ENCODE results near the gene PPP1R8. TPM values are rescaled to one million over a fixed set of nuclear protein-coding genes. Genes with fewer than 3 reads are reported as not detected.
"Not testable (repeated sequence)": the region's sequence is repeated elsewhere in the genome, so short reads cannot be mapped to it uniquely, and the experiment has no call there.

Gene PPP1R8
- total RNA-seq, 1 donor from 2014 or later, result 23.9 TPM

DNA sequence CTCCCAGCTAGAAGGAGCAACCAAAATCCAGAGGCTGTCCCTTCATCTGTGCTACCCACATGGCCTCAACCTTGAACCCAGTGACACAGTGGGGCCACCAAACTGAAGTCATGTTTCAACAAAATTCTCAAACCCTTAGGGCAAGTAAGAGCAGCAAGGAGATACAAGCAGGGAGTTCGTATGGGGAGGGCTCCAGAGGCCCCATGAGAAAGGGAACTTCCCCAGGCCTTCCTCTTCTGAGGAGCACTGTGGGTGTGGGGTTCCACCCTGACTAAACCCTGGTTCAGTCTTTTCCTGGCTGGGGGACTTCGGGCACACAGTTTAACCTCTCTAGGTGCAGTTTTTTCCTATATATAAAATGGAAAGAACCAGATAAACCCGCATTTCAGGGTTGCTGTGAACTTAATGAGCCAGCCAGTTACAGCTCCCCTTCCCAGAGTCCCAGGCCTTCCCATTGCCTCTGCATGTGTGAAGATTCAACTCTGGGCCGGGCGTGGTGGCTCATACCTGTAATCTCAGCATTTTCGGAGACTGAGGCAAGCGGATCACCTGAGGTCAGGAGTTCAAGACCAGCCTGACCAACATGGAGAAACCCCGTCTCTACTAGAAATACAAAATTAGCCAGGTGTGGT lies 33.8 kb downstream of the PPP1R8 start:
- no peak for DNase-seq (ENCODE audit: missing footprints)

GRCh38 chr1:27865821-27866220 lies 35.2 kb downstream of the PPP1R8 start:
- DNase-seq (ENCODE audit: missing footprints) (no peak), ATAC-seq (no peak)
- intact Hi-C loops (cut with DNase I), result no loop called here

More for the DNA sequence above, 33.8 kb downstream of the PPP1R8 start:
- ATAC-seq, result peak; percentile 60
- intact Hi-C loops (cut with DNase I), result no loop called here

DNA sequence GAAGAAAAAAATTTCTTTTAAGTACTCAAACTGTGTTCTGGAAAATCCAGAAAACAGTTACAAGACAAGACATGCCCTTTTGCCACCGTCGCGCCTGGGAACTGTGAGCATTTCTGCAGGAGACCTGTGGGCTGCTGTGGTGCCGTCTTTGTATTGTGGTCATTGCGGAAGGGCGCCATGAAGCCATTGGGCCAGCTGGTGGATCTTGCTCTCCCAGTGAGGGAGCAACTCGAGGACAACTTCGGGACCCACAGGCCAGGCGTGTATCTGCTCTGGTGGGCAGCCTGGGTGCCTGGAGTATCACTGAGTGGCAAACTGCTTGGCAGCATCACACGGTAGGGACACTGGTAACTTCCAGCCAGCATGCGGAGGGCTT lies 38.0 kb downstream of the PPP1R8 start:
- ATAC-seq (no peak), DNase-seq (ENCODE audit: missing footprints) (no peak)
- intact Hi-C loops (cut with DNase I), result no loop called here

DNA sequence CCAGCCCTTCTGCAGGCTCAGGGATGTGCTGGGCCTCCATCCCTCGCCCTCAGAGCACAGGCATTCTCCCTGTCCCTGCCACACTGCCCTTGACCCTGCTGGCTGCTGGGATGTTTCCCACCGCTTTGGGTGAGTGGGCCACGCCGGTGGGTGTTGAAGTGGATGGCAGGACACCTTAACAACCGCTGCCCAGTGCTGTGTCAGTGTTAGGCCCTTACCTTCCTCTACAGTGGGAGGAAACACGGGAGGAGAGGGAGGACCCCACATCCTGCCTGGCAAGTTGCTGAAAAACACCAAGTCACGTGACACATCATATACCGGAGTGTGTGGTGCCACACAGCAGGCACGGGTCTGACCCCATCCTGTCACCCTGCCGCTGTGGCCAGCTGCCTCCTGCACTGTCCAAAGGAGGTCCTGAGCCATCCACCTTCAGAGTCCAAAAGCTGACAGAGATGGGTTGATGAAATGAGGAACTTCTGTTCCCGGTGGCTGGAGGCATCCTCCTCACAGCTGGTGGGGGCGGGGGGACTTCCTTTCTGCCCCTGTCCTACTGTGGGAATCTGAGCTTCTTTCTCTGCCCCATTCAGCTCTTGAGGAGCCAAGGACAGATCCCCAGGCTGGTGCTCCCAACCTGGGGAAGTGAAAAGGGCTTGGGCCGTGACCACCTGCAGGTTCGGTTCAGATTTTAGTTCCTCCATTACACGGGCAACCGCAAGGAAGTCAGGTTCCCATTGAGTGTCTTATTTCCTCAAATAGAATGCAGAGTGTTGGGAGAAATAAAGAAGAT lies 38.5 kb downstream of the PPP1R8 start:
- intact Hi-C loops (cut with DNase I), result no loop called here
- ATAC-seq, result peak; percentile 34
- peak; percentile 68 for DNase-seq (ENCODE audit: missing footprints)

GRCh38 chr1:27869719-27870085 lies 39.1 kb downstream of the PPP1R8 start:
- intact Hi-C loops (cut with DNase I), result no loop called here
- no peak for ATAC-seq
- DNase-seq (ENCODE audit: missing footprints), result no peak

GRCh38 chr1:27871076-27871475 lies 40.5 kb downstream of the PPP1R8 start:
- ATAC-seq; DNase-seq (ENCODE audit: missing footprints); intact Hi-C loops (cut with DNase I): not testable (repeated sequence)

GRCh38 chr1:27872059-27872801 lies 41.6 kb downstream of the PPP1R8 start, which contains the start of gene THEMIS2:
Gene THEMIS2, plus strand, starts transcription at chr1:27872544. Its CDS starts 28 bp downstream, at chr1:27872572.
- DNase-seq (ENCODE audit: missing footprints), result peak; percentile 91
- intact Hi-C loops (cut with DNase I), result no loop called here
- peak; percentile 74 for ATAC-seq

DNA sequence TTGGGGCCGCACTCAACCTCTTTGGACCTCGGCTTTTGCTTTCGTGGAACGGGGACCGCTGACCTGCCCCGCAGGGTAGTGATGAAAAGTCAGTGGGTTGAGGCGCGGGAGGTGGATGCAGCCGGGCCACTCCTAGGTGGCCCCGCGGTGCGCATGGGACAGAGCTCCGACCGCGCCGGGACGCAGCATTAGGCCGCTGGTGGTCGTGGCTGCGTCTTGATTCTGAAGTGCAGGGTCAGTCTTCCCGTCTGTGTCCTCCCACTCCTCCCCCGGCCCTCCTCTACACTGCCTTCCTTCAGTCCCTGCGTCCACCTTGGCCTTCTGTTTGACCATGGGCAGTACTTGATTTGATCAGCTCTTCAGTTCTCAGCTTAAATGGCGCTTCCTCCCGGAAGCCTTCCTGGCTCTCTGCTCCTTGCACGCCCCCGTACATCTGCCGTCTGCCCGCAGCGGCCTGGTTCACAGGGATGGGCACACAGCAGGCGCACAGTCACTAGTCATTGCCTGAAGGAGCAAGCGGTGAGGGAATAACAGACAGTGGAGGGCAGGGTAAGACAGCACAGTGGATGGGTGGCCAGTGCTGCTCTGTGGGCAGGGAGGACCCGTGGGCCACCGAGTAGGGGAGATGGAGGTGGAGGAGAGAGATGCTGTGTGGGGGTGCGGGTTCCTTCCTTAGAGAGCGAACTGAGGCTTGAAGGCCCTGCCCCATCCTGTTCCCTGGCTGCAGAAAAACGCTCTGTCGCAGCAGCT lies 42.4 kb downstream of the PPP1R8 start:
- intact Hi-C loops (cut with DNase I), result no loop called here
- ATAC-seq (peak; percentile 7), DNase-seq (ENCODE audit: missing footprints) (no peak)

DNA sequence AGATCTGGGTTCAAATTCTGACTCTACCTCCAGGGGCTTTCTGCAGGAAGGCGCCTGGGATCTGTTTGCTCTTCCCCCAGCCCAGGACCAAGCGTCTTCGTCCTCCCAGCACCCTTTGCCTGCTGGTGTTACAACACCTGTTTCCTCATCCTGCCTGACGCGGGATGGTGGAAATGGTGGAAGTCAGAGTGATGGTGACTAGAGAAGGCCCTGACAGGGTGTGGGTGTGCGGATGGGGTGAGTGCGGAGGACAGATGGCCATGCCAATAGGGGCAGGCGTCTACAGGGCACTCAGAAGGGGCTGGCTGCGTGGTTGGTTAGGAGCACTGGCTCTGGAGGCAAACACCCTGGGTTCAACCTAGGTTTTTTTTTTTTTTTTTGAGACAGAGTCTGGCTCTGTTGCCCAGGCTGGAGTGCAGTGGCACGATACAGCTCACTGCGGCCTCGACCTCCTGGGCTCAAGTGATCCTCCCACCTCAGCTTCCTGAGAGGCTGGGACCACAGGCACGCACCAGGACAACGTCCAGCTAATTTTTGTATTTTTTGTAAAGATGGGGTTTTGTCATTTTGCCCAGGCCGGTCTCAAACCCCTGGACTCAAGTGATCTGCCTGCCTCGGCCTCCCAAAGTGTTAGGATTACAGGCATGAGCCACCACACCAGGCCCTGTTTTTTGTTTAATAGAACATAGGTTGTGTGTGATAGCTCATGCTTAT lies 43.2 kb downstream of the PPP1R8 start:
- ATAC-seq (peak; percentile 26), DNase-seq (ENCODE audit: missing footprints) (peak; percentile 85)
- intact Hi-C loops (cut with DNase I), result no loop called here

DNA sequence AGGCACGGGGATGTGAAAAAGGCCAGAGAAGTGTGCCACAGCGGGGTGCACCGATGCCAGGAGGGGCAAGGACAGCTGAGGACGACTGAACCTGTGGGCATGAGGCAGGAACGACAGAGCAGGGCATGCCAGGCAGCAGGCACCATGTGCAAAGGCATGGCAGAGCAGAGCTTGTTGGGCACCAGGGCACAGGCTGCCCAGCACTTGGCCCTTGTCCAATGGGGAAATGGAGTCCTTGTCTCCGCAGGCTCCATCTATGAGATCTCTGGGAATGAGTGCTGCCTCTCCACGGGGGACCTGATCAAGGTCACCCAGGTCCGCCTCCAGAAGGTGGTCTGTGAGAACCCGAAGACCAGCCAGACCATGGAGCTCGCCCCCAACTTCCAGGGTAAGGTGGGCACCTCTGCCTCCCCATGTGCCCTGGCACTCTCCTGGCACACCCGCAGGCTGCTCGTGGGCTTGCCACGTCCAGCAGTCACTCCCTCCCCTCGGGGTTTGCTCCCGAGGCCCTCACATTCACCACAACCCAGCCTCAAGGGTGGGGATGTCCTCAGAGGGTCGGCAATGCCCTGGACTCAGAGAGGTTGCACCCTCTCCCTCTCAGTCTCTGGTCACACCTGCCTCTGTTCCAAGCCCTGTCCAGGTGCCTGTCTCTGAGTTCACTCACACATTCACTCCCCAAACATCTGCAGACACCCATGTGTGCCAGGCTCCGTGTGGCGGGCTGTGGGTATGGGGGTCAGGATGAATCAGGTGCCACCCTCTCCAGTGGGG lies 45.9 kb downstream of the PPP1R8 start:
- DNase-seq (ENCODE audit: missing footprints) (no peak), ATAC-seq (no peak)
- intact Hi-C loops (cut with DNase I), result no loop called here

DNA sequence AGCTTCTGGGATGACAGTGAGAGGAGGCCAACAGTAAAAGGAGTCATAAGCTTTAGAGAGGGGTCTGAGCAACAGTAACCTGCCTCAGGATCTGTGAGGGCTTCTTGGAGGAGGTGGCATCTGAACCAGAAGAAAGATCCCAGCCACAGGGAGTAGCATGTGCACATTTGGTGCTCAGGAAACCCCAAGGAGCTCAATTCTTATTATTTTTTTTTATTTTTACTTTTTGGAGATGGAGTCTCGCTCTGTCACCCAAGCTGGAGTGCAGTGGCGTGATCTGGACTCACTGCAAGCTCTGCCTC lies 46.5 kb downstream of the PPP1R8 start:
- intact Hi-C loops (cut with DNase I), result no loop called here
- DNase-seq (ENCODE audit: missing footprints) (no peak), ATAC-seq (no peak)

- intact Hi-C loops (cut with DNase I), result no loop called here
- DNase-seq (ENCODE audit: missing footprints), result no peak
- no peak for ATAC-seq
These were observed 47.5 kb downstream of the PPP1R8 start for GRCh38 chr1:27878039-27878438.

DNA sequence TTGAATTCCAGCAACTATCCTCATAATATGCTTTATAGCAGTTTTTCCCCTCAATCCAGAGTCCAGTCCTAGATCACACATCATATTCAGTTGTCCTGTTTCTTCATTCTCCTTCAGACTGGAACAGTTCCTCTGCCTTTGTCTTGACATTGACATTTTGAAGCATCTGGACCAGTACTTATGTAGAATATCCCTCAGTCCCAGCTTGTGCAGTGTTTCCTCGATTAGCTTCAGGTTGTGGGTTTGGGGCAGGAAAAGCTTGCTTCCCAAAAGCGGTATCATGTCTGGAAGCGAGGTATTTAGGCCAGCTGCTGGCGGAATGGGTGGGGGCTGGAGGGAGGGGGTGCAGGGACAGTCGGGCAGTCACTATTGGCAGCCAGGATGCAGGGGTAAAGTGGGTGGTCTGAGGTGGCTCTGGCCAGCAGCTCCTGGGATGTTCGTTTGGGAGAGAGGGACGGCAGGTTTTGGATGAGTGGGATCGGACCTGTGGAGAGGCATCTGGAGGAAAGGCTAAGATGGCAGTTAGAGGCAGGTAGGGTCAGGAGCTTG lies 48.3 kb downstream of the PPP1R8 start:
- intact Hi-C loops (cut with DNase I), result no loop called here
- DNase-seq (ENCODE audit: missing footprints), result no peak
- no peak for ATAC-seq

- ATAC-seq (no peak), DNase-seq (ENCODE audit: missing footprints) (no peak)
- intact Hi-C loops (cut with DNase I), result no loop called here
These were observed 48.9 kb downstream of the PPP1R8 start for GRCh38 chr1:27879374-27880082.

DNA sequence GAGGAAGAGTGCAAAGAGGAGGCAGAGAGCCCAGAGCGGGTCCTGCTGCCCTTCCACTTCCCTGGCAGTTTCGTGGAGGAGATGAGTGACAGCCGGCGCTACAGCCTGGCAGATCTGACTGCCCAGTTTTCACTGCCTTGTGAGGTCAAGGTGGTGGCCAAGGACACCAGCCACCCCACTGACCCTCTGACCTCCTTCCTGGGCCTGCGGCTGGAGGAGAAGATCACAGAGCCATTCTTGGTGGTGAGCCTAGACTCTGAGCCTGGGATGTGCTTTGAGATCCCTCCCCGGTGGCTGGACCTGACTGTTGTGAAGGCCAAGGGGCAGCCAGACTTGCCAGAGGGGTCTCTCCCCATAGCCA lies 51.9 kb downstream of the PPP1R8 start:
- DNase-seq (ENCODE audit: missing footprints) (no peak), ATAC-seq (no peak)
- intact Hi-C loops (cut with DNase I), result no loop called here

DNA sequence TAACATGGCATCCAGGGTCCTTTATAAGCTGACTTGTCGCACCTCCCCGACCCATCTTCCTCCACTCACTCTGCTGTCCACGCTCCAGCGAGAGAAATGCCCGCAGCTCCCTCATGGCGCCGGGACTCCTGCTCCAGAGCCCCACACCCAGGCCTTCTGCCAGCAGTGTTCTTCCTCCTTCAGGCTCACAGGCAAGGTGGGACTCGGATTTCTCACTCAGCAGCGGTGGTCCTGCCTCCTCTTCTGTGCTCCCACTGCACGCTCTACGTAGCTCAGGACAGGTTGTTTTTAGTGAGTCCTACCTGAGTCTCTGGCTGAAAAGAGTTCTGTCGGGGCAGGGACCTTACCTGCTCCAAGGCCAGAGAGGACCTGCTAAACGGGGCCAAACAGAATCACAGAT lies 53.0 kb downstream of the PPP1R8 start:
- ATAC-seq (no peak), DNase-seq (ENCODE audit: missing footprints) (no peak)
- intact Hi-C loops (cut with DNase I), result no loop called here

Measured in Right ventricle myocardium inferior (tissue), 1 donor.